ENCODE results near the gene ZNF407. TPM values are rescaled to one million over a fixed set of nuclear protein-coding genes. Genes with fewer than 3 reads are reported as not detected.

Gene ZNF407
- total and polyA plus RNA-seq, 8 donors, result 2.1 to 49.0 (median 14.6) TPM

GRCh38 chr18:75104483-75104882 lies 506.8 kb downstream of the ZNF407 start:
- Histone ChIP-seq H3K27me3 (no peaks in the 10 kb centered on the region), H3K4me3 (no peak overlapping the region), H3K4me1 (no peaks in the 10 kb centered on the region), H3K36me3 (no peaks in the 10 kb centered on the region), H3K27ac (no peak overlapping the region), H3K9me3 (peaks cover 0 to 16% (median 0%) of the 10 kb centered on the region in 4 donors)
- DNase-seq, result no peak
- intact Hi-C loops (cut with DNase I; ENCODE audit: low total_unique reads), result no loop called here
- WGBS, 5 donors, result 90 to 95% (median 93%) methylated on average over 15 of the region's 15 CpGs
- TF ChIP-seq POLR2A (IDR thresholded peaks at IDR 0.05), result no peak
- no peak for TF ChIP-seq POLR2AphosphoS5 (IDR thresholded peaks at IDR 0.05)
- no peak for TF ChIP-seq EP300 (IDR thresholded peaks at IDR 0.05)
- no peak for TF ChIP-seq CTCF (IDR thresholded peaks at IDR 0.05)

- H3K36me3 ChIP-seq, result no peaks in the 10 kb centered on the region
- no peak overlapping the region for H3K4me3 ChIP-seq
- no peak for DNase-seq
- WGBS, 5 donors, result 85 to 93% (median 90%) methylated on average over 14 to 15 of the region's 15 CpGs
- no peak overlapping the region for H3K27ac ChIP-seq
- peaks cover 0 to 16% (median 0%) of the 10 kb centered on the region in 4 donors for H3K9me3 ChIP-seq
- intact Hi-C loops (cut with DNase I; ENCODE audit: low total_unique reads), result no loop called here
- H3K27me3 ChIP-seq, result no peaks in the 10 kb centered on the region
- TF ChIP-seq POLR2A (IDR thresholded peaks at IDR 0.05) (no peak), EP300 (IDR thresholded peaks at IDR 0.05) (no peak)
- H3K4me1 ChIP-seq, result no peaks in the 10 kb centered on the region
Measured at GRCh38 chr18:75105551-75106254, 508.0 kb downstream of the ZNF407 start.

- DNase-seq, result no peak
- H3K4me3 ChIP-seq, result no peak overlapping the region
- WGBS, 5 donors, result 82 to 94% (median 84%) methylated on average over 8 to 13 of the region's 13 CpGs
- no peaks in the 10 kb centered on the region for H3K36me3 ChIP-seq
- no peaks in the 10 kb centered on the region for H3K27me3 ChIP-seq
- intact Hi-C loops (cut with DNase I; ENCODE audit: low total_unique reads), result no loop called here
- TF ChIP-seq EP300 (IDR thresholded peaks at IDR 0.05), result no peak
- TF ChIP-seq POLR2AphosphoS5 (IDR thresholded peaks at IDR 0.05), result no peak
- no peak for TF ChIP-seq CTCF (IDR thresholded peaks at IDR 0.05)
- TF ChIP-seq POLR2A (IDR thresholded peaks at IDR 0.05), result no peak
- no peak overlapping the region for H3K27ac ChIP-seq
- H3K9me3 ChIP-seq, result peaks cover 0 to 7% (median 0%) of the 10 kb centered on the region in 4 donors
- no peaks in the 10 kb centered on the region for H3K4me1 ChIP-seq
Measured at GRCh38 chr18:75106746-75107145, 509.1 kb downstream of the ZNF407 start.

GRCh38 chr18:75107196-75107930 lies 509.7 kb downstream of the ZNF407 start:
- WGBS, 5 donors, result 75 to 88% (median 86%) methylated on average over 16 to 19 of the region's 19 CpGs
- TF ChIP-seq POLR2AphosphoS5 (IDR thresholded peaks at IDR 0.05) (no peak), CTCF (IDR thresholded peaks at IDR 0.05) (no peak), EP300 (IDR thresholded peaks at IDR 0.05) (no peak), POLR2A (IDR thresholded peaks at IDR 0.05) (no peak)

More at GRCh38 chr18:75107196-75107930, 509.7 kb downstream of the ZNF407 start:
- H3K4me3 ChIP-seq, result no peak overlapping the region
- intact Hi-C loops (cut with DNase I; ENCODE audit: low total_unique reads), result no loop called here
- no peak for DNase-seq
- H3K4me1 ChIP-seq, result no peaks in the 10 kb centered on the region
- H3K27ac ChIP-seq, result no peak overlapping the region
- no peaks in the 10 kb centered on the region for H3K36me3 ChIP-seq
- H3K27me3 ChIP-seq, result no peaks in the 10 kb centered on the region
- peaks cover 0 to 2% (median 0%) of the 10 kb centered on the region in 4 donors for H3K9me3 ChIP-seq

All from stomach (tissue), 9 donors.